ENCODE results near the gene FMN2.

Gene FMN2

DNA sequence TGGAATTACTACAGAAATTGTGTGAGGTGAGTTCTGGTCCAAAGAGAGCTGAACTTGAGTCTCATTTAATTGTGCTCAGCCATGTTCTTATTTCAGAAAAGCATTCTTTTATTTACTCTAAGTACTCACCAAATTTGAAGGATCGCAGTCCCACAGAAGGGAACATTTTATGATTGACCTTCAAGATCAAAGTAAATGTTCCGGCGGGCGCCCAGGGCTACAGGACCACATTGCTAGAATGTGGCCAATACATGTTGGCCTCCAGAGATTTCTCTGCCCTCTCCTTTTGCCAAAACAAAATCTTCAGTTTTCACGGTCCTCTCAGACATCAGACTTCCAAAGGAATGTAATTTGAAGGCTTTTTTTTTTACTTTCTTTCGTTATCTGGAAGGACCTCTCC is 237.8 kb downstream of the FMN2 start:
- TF ChIP-seq PAX5 (IDR thresholded peaks at IDR 0.05; ENCODE audit: insufficient read depth, low read length, severe bottlenecking) (no peak), SPI1 (IDR thresholded peaks at IDR 0.05; ENCODE audit: low read depth, low read length) (no peak), POLR2AphosphoS5 (IDR thresholded peaks at IDR 0.05; ENCODE audit: low read depth, low read length) (no peak), POLR2A (IDR thresholded peaks at IDR 0.05; ENCODE audit: low read depth, low read length) (no peak), TAF1 (IDR thresholded peaks at IDR 0.05; ENCODE audit: low read depth, low read length) (no peak), POU2F2 (IDR thresholded peaks at IDR 0.05; ENCODE audit: low read depth, low read length) (no peak)
- FAIRE-seq (no peak), DNase-seq (ENCODE audit: insufficient read length, low spot score) (no peak)

DNA sequence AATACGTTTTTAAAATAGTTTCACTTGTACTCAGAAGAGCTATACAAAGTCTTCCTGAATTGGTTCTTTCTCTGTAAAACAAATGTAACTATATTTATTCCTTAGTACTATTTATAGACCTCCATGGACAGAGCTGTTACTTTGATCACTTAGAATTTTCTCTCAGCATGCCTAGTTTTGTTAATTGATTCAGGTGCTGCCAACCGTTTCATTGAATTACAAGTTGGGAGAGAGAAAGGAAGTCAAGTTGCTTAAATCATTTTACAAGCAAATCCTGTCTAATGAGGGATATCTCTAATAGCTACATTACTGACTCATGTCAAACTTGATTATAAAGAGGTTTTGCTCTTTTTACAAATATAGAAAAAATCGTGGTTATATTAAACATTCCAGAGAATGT is 241.0 kb downstream of the FMN2 start:
- no peak for FAIRE-seq
- TF ChIP-seq TAF1 (IDR thresholded peaks at IDR 0.05; ENCODE audit: low read depth, low read length) = no peak
- no peak for TF ChIP-seq SPI1 (IDR thresholded peaks at IDR 0.05; ENCODE audit: low read depth, low read length)
- no peak for TF ChIP-seq POLR2AphosphoS5 (IDR thresholded peaks at IDR 0.05; ENCODE audit: low read depth, low read length)
- no peak for TF ChIP-seq POLR2A (IDR thresholded peaks at IDR 0.05; ENCODE audit: low read depth, low read length)
- no peak for TF ChIP-seq POU2F2 (IDR thresholded peaks at IDR 0.05; ENCODE audit: low read depth, low read length)
- no peak for TF ChIP-seq PAX5 (IDR thresholded peaks at IDR 0.05; ENCODE audit: insufficient read depth, low read length, severe bottlenecking)
- no peak for DNase-seq (ENCODE audit: insufficient read length, low spot score)

DNA sequence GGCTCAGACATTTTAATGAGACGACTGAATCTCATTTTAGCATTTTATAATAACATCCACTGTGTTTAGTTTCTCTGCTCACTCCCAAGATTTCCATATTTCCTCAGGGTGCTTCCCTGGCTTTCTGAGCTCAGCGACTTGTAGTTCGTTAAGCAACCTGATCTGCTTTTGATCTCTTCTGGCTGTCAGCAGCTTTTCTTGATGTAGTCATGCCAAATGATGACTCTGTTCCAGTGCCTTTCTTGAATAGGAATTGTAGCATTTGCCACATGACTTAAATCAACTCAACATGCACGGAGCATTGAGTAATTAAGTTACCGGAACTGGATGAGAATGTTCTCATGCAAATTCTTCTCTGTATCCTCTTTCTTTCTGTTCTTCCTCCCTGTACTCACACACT is 246.1 kb downstream of the FMN2 start:
- TF ChIP-seq POU2F2 (IDR thresholded peaks at IDR 0.05; ENCODE audit: low read depth, low read length) (no peak), POLR2A (IDR thresholded peaks at IDR 0.05; ENCODE audit: low read depth, low read length) (no peak), POLR2AphosphoS5 (IDR thresholded peaks at IDR 0.05; ENCODE audit: low read depth, low read length) (no peak), TAF1 (IDR thresholded peaks at IDR 0.05; ENCODE audit: low read depth, low read length) (no peak), PAX5 (IDR thresholded peaks at IDR 0.05; ENCODE audit: insufficient read depth, low read length, severe bottlenecking) (no peak), SPI1 (IDR thresholded peaks at IDR 0.05; ENCODE audit: low read depth, low read length) (no peak)
- FAIRE-seq = no peak
- DNase-seq (ENCODE audit: insufficient read length, low spot score) = no peak

DNA sequence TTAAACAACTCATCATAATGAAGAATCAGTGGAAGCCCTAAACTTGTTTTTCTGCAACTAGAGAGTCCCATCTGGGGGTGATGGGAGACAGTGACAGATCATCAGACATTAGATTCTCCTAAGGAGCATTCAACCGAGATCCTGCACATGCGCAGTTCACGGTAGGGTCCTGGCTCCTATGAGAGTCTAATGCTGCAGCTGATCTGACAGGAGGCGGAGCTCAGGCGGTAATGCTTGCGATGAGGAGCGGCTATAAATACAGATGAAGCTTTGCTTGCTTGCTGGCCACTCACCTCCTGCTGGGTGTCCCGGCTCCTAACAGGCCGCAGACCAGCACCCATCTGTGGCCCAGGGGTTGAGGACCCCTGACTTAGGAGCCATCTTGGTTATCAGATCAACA is 247.2 kb downstream of the FMN2 start:
- no peak for DNase-seq (ENCODE audit: insufficient read length, low spot score)
- FAIRE-seq = no peak
- TF ChIP-seq POLR2A (IDR thresholded peaks at IDR 0.05; ENCODE audit: low read depth, low read length) = no peak
- no peak for TF ChIP-seq PAX5 (IDR thresholded peaks at IDR 0.05; ENCODE audit: insufficient read depth, low read length, severe bottlenecking)
- no peak for TF ChIP-seq TAF1 (IDR thresholded peaks at IDR 0.05; ENCODE audit: low read depth, low read length)
- no peak for TF ChIP-seq SPI1 (IDR thresholded peaks at IDR 0.05; ENCODE audit: low read depth, low read length)
- TF ChIP-seq POLR2AphosphoS5 (IDR thresholded peaks at IDR 0.05; ENCODE audit: low read depth, low read length) = no peak
- TF ChIP-seq POU2F2 (IDR thresholded peaks at IDR 0.05; ENCODE audit: low read depth, low read length) = no peak

DNA sequence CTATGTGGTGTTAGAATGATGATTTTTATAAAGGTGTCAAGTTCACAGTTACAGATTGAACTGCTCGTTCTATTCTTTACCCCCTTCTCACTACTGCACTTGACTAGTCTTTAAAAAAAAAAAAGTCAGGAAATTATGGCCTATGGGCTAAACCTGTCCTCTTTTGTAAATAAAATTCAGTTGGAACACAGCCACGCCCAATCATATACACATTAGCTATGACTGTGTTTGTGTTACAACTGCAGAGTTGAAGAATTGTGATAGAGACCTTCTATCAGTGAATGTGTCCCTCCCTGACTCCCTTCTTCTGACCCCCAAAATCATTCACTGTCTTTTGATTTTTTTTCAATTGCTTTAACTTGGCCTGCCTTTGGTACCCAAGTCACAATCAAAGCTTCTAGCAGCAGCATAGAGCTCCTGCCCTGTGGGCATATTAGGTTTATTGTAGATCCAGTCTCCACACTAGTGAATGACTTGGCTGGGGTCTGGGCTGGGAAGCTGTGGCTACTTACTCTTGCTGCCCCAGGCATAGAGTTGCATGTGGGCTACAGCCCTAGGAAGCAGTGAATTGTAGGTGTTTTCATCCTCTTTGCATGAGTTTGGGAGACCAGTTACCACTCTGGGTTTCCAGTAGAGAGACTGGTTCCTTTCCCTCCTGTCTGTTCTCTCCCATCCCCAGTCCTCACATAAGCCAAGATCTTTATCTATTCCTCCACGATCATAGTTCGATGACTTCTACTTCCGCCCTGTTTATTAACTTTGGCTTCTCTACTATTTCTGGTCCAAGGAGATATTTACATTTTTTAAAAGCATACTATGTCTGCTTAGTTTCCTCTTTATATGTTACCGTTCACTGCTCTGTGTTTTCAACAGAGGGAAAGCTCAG is 249.9 kb downstream of the FMN2 start:
- TF ChIP-seq PAX5 (IDR thresholded peaks at IDR 0.05; ENCODE audit: insufficient read depth, low read length, severe bottlenecking) (no peak), TAF1 (IDR thresholded peaks at IDR 0.05; ENCODE audit: low read depth, low read length) (no peak), POLR2A (IDR thresholded peaks at IDR 0.05; ENCODE audit: low read depth, low read length) (no peak), POU2F2 (IDR thresholded peaks at IDR 0.05; ENCODE audit: low read depth, low read length) (no peak), POLR2AphosphoS5 (IDR thresholded peaks at IDR 0.05; ENCODE audit: low read depth, low read length) (no peak), SPI1 (IDR thresholded peaks at IDR 0.05; ENCODE audit: low read depth, low read length) (no peak)
- FAIRE-seq (no peak), DNase-seq (ENCODE audit: insufficient read length, low spot score) (no peak)

DNA sequence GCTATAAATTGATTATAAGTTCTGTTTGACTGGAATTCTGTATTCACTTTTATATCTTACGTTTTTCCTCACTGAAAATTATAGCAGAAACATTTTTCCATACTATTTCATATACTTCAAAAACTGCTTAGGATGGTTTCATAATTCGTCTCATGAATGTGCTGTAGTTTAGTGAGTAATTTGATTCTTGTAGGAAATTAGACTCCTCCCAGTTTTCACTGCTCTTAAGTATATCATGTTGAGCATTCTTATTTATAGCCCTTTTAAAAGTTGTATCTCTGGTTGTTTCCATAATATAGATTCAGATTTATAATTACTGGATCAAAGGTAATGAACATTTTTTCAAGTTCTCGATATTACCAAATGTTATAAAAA is 250.6 kb downstream of the FMN2 start:
- DNase-seq (ENCODE audit: insufficient read length, low spot score) (no peak), FAIRE-seq (no peak)
- no peak for TF ChIP-seq POLR2A (IDR thresholded peaks at IDR 0.05; ENCODE audit: low read depth, low read length)
- no peak for TF ChIP-seq POLR2AphosphoS5 (IDR thresholded peaks at IDR 0.05; ENCODE audit: low read depth, low read length)
- TF ChIP-seq TAF1 (IDR thresholded peaks at IDR 0.05; ENCODE audit: low read depth, low read length) = no peak
- TF ChIP-seq SPI1 (IDR thresholded peaks at IDR 0.05; ENCODE audit: low read depth, low read length) = no peak
- no peak for TF ChIP-seq POU2F2 (IDR thresholded peaks at IDR 0.05; ENCODE audit: low read depth, low read length)
- no peak for TF ChIP-seq PAX5 (IDR thresholded peaks at IDR 0.05; ENCODE audit: insufficient read depth, low read length, severe bottlenecking)

DNA sequence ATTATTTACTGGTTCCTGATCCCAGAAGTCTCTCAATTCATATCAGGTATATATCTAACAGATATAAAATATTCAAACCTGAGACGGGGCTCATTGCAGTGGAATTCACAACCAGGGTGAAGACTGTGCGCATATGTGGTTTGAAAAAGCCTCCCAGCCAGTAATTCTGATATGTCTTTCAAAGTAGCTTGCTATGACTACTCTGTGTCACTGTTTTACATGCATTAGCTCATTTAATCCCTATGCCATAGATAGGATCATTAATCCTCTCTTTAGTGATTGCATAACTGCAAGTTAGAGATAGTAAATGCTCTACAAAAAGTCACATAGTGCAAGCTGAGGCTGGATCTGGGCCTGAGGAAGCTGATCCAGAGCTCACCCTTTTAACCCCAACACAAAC is 251.4 kb downstream of the FMN2 start:
- no peak for DNase-seq (ENCODE audit: insufficient read length, low spot score)
- no peak for FAIRE-seq
- TF ChIP-seq POU2F2 (IDR thresholded peaks at IDR 0.05; ENCODE audit: low read depth, low read length) = no peak
- TF ChIP-seq POLR2A (IDR thresholded peaks at IDR 0.05; ENCODE audit: low read depth, low read length) = no peak
- no peak for TF ChIP-seq PAX5 (IDR thresholded peaks at IDR 0.05; ENCODE audit: insufficient read depth, low read length, severe bottlenecking)
- TF ChIP-seq TAF1 (IDR thresholded peaks at IDR 0.05; ENCODE audit: low read depth, low read length) = no peak
- TF ChIP-seq SPI1 (IDR thresholded peaks at IDR 0.05; ENCODE audit: low read depth, low read length) = no peak
- TF ChIP-seq POLR2AphosphoS5 (IDR thresholded peaks at IDR 0.05; ENCODE audit: low read depth, low read length) = no peak

DNA sequence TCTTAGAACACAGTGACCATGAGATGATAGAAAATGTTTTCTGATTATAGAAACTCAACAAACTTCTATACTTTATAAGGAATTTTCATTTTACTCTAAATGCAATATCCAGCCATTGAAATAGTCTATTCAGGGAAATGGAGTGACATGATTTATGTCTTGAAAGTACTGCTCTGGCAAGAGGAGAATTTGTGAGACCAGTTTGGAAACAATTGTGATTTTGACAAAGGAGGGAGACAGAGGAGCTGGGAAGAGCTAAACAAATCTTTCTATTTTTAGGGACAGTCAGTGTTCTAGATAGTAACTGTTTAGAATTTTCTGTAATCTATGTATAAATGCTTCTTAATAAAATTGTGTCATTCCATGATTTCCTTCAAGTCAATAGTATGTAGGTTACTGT is 252.3 kb downstream of the FMN2 start:
- DNase-seq (ENCODE audit: insufficient read length, low spot score) (no peak), FAIRE-seq (no peak)
- TF ChIP-seq TAF1 (IDR thresholded peaks at IDR 0.05; ENCODE audit: low read depth, low read length) = no peak
- TF ChIP-seq POU2F2 (IDR thresholded peaks at IDR 0.05; ENCODE audit: low read depth, low read length) = no peak
- TF ChIP-seq POLR2A (IDR thresholded peaks at IDR 0.05; ENCODE audit: low read depth, low read length) = no peak
- TF ChIP-seq POLR2AphosphoS5 (IDR thresholded peaks at IDR 0.05; ENCODE audit: low read depth, low read length) = no peak
- no peak for TF ChIP-seq PAX5 (IDR thresholded peaks at IDR 0.05; ENCODE audit: insufficient read depth, low read length, severe bottlenecking)
- TF ChIP-seq SPI1 (IDR thresholded peaks at IDR 0.05; ENCODE audit: low read depth, low read length) = no peak

DNA sequence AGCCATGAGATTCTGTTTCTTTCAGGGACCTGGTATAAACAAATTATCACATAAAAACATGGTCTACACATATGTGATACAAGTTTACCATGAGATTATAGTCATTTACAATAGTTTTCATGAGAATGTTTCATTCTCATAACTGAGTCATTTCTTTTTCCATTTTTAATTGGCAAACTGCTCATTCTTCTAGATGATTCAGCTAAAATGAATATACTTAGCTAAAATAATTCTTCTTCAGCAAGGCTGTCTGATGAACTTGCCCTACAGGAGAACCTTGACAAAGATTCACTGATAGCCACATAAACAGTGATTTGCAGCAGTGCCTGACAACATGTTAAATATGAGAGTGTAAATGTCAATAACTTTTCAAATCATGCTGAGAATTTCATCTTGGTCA is 253.2 kb downstream of the FMN2 start:
- no peak for DNase-seq (ENCODE audit: insufficient read length, low spot score)
- TF ChIP-seq TAF1 (IDR thresholded peaks at IDR 0.05; ENCODE audit: low read depth, low read length) (no peak), PAX5 (IDR thresholded peaks at IDR 0.05; ENCODE audit: insufficient read depth, low read length, severe bottlenecking) (no peak)
- FAIRE-seq = no peak

DNA sequence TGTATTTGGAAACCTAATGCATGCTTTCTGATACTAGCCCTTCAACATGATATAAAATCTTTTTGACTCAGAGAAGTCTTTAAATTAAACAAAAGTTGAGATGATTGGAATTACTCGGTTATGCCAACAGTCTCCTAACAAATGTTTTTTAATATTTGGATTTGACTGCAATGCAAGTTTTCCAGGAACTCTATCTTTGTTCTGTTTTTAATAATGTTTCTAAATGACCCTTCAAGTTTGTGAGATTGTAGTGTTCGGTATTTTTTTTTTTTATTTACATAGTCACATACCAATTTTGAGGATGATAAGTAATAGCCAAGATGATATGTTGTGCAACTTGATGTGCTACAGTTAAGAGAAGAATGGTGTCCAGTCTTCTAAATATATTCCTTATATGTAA is 258.0 kb downstream of the FMN2 start:
- FAIRE-seq = no peak
- no peak for DNase-seq (ENCODE audit: insufficient read length, low spot score)
- TF ChIP-seq SPI1 (IDR thresholded peaks at IDR 0.05; ENCODE audit: low read depth, low read length) (no peak), TAF1 (IDR thresholded peaks at IDR 0.05; ENCODE audit: low read depth, low read length) (no peak), PAX5 (IDR thresholded peaks at IDR 0.05; ENCODE audit: insufficient read depth, low read length, severe bottlenecking) (no peak), POLR2A (IDR thresholded peaks at IDR 0.05; ENCODE audit: low read depth, low read length) (no peak), POLR2AphosphoS5 (IDR thresholded peaks at IDR 0.05; ENCODE audit: low read depth, low read length) (no peak), POU2F2 (IDR thresholded peaks at IDR 0.05; ENCODE audit: low read depth, low read length) (no peak)

All from GM12891 (cell line).